NB4 (cell line): ENCODE results near the gene TUBGCP2.

ENCODE experiments used
- CTCF ChIP-seq: IDR thresholded peaks from one replicate; pipeline ENCODE4 v1.5.1; 2012; ENCODE audit warnings: low read depth, low read length
- MYC ChIP-seq: IDR thresholded peaks from 2 replicates; pipeline ENCODE4 v1.6.1; 2011; ENCODE audit warnings: low read depth, low read length
- POLR2A ChIP-seq: IDR thresholded peaks from 2 replicates; pipeline ENCODE4 v1.6.1; 2011; ENCODE audit warnings: mild to moderate bottlenecking; ENCODE audit not compliant: insufficient read length; ENCODE audit errors: extremely low read depth

GRCh38 chr10:133329491-133330202, 21.0 kb upstream of the TUBGCP2 start:
- TF ChIP-seq CTCF = peak; percentile 88
- TF ChIP-seq MYC = no peak
- no peak for TF ChIP-seq POLR2A
